Brain microvascular endothelial cell (primary cell): ENCODE results near the gene SLC25A41.
"Not testable (repeated sequence)": the region's sequence is repeated elsewhere in the genome, so short reads cannot be mapped to it uniquely, and the experiment has no call there.

Experiments
- DNase-seq: peaks from one replicate; pipeline ENCODE4 v3.0.0-alpha.2; 2020
- H3K27ac ChIP-seq: fragments of 250-450 bp; sonication (Bioruptor Pico); 2 replicates; pipeline ENCODE4 v1.5.1; 2020; ENCODE audit warnings: mild to moderate bottlenecking, moderate library complexity
- H3K27me3 ChIP-seq: fragments of 250-450 bp; sonication (Bioruptor Pico); replicated peaks from 2 replicates; pipeline ENCODE4 v1.5.1; 2020; ENCODE audit warnings: mild to moderate bottlenecking
- H3K36me3 ChIP-seq: fragments of 250-450 bp; sonication (Bioruptor Pico); replicated peaks from 2 replicates; pipeline ENCODE4 v1.5.1; 2020; ENCODE audit warnings: mild to moderate bottlenecking
- H3K4me3 ChIP-seq: 2 replicates; pipeline ENCODE4 v1.5.1; 2011; ENCODE audit warnings: low read depth, mild to moderate bottlenecking, control low read depth, low read length, moderate library complexity
- in situ Hi-C: cut with HindIII; loops from 2 replicates; pipeline ENCODE4 v1.10.0; 2017; ENCODE audit warnings: low sequenced_read_pairs, low pct_ligation_motif_present
- TF ChIP-seq, protein P1 (sequence below): IDR thresholded peaks from 2 replicates; pipeline ENCODE4 v1.5.1; 2011; ENCODE audit warnings: low read depth, mild to moderate bottlenecking, moderate library complexity, low read length, control low read depth, inconsistent platforms; ENCODE audit errors: missing control alignments

The SLC25A41 gene

DNA sequence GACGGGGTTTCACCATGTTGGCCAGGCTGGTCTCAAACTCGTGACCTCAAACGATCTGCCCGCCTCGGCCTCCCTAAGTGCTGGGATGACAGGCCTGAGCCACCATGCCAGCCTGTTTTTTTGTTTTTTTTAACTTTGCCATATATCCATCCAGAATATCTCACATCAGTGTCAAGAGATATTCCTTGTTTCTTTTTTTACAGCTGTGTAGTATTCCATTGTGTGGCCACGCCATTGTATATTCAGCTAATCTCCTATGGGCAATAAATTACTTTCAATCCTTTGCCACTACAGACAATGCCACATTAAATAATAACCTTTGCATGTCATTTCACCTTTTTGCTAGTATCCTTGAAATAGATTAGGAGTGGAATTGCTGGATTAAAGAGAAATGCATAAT is 24.2 kb downstream of the SLC25A41 start:
- no peaks in the 10 kb centered on the region for H3K27me3 ChIP-seq
- in situ Hi-C loops = no loop called here
- no peak overlapping the region for H3K4me3 ChIP-seq
- DNase-seq = no peak
- TF ChIP-seq, protein P1, sequence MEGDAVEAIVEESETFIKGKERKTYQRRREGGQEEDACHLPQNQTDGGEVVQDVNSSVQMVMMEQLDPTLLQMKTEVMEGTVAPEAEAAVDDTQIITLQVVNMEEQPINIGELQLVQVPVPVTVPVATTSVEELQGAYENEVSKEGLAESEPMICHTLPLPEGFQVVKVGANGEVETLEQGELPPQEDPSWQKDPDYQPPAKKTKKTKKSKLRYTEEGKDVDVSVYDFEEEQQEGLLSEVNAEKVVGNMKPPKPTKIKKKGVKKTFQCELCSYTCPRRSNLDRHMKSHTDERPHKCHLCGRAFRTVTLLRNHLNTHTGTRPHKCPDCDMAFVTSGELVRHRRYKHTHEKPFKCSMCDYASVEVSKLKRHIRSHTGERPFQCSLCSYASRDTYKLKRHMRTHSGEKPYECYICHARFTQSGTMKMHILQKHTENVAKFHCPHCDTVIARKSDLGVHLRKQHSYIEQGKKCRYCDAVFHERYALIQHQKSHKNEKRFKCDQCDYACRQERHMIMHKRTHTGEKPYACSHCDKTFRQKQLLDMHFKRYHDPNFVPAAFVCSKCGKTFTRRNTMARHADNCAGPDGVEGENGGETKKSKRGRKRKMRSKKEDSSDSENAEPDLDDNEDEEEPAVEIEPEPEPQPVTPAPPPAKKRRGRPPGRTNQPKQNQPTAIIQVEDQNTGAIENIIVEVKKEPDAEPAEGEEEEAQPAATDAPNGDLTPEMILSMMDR = no peak
- H3K27ac ChIP-seq = no peak overlapping the region
- H3K36me3 ChIP-seq = peaks cover 4% of the 10 kb centered on the region

DNA sequence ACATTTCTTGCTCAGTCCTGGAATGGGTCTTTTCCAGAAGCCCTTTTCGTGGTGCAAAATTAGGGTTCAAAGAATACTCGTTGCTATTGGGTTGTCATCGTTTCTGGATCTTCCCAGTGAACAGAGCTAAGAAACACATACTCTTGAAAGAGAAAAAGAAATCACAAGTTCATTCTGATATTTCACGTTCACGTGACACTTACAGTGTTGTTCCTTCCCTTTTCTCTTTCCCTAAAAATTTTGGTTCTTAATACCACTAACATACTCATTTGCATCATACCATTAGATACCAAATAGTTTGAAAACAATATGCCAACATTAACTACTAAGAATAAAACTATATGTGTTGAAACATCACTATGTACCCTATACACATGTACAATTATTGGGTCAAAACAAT is 27.2 kb downstream of the SLC25A41 start:
- Histone ChIP-seq H3K27ac (no peak overlapping the region), H3K4me3 (no peak overlapping the region), H3K27me3 (no peaks in the 10 kb centered on the region), H3K36me3 (no peaks in the 10 kb centered on the region)
- DNase-seq = no peak
- TF ChIP-seq, protein P1 = no peak
- in situ Hi-C loops = no loop called here

DNA sequence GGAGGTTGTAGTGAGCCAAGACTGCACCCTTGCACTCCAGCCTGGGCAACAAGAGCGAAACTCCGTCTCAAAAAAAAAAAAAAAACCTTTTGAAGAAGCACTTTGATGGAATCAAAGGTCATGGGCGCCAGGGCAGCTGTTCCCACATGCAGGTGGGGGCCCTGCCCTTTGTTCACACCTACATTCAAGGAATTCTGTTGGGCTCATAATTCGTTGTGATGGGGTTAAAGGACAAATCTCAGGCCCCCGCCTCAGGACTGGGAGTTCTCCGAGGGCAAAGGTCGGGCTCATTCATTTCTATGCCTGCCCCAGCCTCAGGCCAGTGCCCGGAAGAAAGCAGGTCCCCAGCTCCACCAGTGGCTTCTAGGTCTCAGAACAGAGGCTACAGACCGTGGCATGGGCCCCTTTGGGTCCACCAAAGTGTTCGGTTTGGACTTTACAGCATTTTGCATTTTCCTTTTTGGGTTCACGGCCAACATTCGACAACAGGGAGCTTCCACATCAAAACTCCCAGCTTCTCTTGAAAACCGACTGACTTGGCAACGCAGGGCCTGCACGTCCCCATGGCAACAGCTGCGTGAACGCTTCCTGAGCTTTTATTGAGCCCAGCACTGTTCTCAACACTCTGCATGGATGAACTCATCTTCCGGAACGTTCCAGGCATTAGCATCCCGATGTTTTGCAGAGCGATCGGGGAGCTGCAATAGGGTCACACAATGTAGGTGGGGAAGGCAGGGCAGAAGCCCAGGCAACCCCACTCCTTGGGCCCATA is 30.5 kb downstream of the SLC25A41 start:
- peak; percentile 76 for DNase-seq
- in situ Hi-C loops = no loop called here
- no peaks in the 10 kb centered on the region for H3K27me3 ChIP-seq
- no peak overlapping the region for H3K4me3 ChIP-seq
- H3K27ac ChIP-seq = no peak overlapping the region
- no peaks in the 10 kb centered on the region for H3K36me3 ChIP-seq
- TF ChIP-seq, protein P1 = no peak

DNA sequence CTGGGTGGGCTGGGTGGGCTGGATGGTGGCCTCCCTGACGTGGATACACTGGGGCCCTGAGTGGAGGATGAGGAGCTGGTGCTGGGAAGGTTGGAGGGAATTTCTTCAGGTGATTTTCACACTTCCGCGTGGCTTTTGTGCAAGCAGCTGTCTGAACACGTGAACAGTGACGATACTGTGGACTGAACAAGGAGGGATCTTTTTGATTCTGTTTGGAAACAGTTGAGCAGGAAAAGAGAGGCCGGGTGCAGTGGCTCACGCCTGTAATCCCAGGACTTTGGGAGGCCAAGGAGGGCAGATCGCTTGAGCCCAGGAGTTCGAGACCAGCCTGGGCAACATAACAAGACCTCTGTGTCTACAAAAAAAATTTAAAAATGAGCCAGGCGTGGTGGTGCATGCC is 31.5 kb downstream of the SLC25A41 start:
- Histone ChIP-seq H3K4me3 (no peak overlapping the region), H3K36me3 (no peaks in the 10 kb centered on the region), H3K27me3 (no peaks in the 10 kb centered on the region), H3K27ac (no peak overlapping the region)
- DNase-seq = no peak
- TF ChIP-seq, protein P1 = no peak
- in situ Hi-C loops = no loop called here

DNA sequence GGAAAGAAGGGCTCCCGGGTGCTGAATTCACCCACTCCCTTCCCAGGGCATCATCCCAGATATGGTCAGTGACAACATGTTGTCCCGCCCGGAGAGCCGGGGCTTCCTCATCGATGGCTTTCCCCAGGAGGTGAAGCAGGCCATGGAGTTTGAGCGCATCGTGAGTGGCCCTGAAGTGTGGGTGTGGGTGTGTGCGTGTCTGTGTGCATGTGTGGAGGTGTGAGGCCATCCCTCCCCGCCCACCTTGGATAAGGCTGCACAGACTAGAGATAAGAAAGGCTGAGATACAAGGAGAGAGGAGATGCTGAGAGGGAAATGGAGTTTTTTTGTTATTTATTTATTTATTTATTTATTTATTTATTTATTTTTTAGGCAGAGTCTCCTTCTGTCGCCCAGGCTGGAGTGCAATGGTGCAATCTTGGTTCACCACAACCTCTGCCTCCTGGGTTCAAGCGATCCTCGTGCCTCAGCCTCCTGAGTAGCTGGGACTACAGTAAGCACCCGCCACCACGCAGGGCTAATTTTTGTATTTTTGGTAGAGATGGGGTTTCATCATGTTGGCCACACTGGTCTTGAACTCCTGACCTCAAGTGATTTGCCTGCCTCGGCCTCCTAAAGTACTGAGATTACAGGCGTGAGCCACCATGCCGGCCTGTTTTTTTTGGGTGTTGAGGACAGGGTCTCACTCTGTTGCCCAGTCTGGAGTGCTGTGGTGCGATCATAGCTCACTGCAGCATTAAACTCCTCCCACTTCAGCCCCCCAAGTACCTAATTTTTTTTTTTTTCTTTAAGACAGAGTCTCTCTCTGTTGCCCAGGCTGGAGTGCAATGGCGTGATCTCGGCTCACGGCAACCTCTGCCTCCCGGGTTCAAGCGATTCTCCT is 33.3 kb downstream of the SLC25A41 start:
- H3K27me3 ChIP-seq, in situ Hi-C loops, H3K36me3 ChIP-seq, H3K4me3 ChIP-seq, H3K27ac ChIP-seq, DNase-seq: not testable (repeated sequence)

DNA sequence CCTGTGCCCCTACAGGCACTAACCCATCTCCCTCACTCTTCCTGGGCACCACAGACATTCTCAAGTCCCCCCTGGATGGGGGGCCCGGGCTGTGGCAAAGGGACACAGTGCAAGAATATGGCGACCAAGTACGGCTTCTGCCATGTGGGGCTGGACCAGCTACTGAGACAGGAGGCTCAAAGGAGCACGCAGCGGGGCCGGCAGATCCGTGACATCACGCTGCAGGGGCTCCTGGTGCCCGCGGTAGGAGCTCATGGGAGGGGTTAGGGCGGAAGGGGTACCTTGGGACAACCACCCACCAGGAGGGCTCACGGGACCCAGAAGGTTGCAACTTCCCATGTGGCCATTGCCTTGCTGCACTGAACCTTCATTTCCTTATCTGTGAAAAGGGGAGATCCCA is 37.3 kb downstream of the SLC25A41 start:
- Histone ChIP-seq H3K4me3 (no peak overlapping the region), H3K27me3 (no peaks in the 10 kb centered on the region), H3K36me3 (no peaks in the 10 kb centered on the region), H3K27ac (no peak overlapping the region)
- no peak for DNase-seq
- in situ Hi-C loops = no loop called here
- TF ChIP-seq, protein P1 = no peak
